ENCODE results near the gene NPFFR1. TPM values are rescaled to one million over a fixed set of nuclear protein-coding genes. Genes with fewer than 3 reads are reported as not detected.

NPFFR1 gene
- total and polyA plus RNA-seq, 4 donors = under 0.01 TPM; not detected in 3

DNA sequence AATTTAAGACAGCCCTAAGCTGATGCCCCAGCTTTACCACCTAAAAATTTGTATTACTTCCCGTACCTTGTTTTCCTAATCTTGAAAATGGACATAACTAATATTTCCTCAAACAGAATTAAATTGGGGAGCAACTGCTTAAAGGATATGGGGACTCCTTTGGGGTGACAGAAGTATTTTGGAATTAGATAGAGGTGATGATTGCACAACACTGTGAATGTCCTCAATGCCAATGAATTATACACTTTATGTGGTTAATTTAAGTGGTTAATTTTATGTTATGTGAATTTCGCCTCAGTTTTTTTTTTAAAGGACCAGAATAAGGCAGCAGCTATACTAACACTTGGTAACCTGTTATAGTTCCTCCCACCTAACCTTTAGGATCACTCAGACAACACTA lies 19.9 kb upstream of the NPFFR1 start:
- WGBS = 90% methylated on average over 2 of the region's 2 CpGs

DNA sequence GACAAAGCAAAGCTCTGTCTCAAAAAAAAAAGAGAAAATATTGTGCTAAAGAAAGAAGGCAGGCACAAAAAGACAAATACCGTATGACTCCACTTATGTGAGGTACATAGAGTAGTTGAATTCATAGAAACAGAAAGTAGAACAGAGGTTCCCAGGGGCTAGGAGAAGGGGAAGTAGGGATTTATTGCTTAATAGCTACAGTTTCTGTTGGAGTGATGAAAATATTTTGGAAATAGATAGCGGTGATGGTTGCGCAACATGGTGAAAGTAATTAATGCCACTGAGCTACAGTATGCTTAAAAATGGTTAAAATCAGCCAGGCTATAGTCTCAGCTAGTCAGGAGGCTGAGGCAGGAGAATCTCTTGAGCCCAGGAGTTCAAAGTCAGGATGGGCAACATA lies 18.5 kb upstream of the NPFFR1 start:
- no peak overlapping the region for H3K27ac ChIP-seq (ENCODE audit: low read depth in 1 of 2, low read length in 2 of 2)
- no peak overlapping the region for H3K9ac ChIP-seq (ENCODE audit: low read depth in 1 of 2, low read length in 2 of 2)
- no peaks in the 10 kb centered on the region for H3K4me1 ChIP-seq (ENCODE audit: control insufficient read depth in 4 of 4, insufficient read depth in 4 of 4, low read length in 3 of 4)
- no peak for DNase-seq (ENCODE audit: low spot score)
- no peaks in the 10 kb centered on the region for H3K27me3 ChIP-seq (ENCODE audit: control insufficient read depth in 4 of 4, insufficient read depth in 4 of 4, low read length in 3 of 4)
- H3K36me3 ChIP-seq (ENCODE audit: control insufficient read depth in 4 of 4, insufficient read depth in 3 of 4, low read depth in 1 of 4, low read length in 3 of 4) = peaks cover 0 to 21% (median 8%) of the 10 kb centered on the region in 4 donors
- 50% methylated on average over 3 of the region's 3 CpGs for WGBS
- TF ChIP-seq EGR1 (IDR thresholded peaks at IDR 0.05; ENCODE audit: low read depth in 2 of 2) (no peak), RXRA (IDR thresholded peaks at IDR 0.05) (peak in 1 of 2 donors; percentile 49)
- H3K4me3 ChIP-seq (ENCODE audit: low read depth in 1 of 3, low read length in 3 of 3) = no peak overlapping the region
- H3K9me3 ChIP-seq (ENCODE audit: control insufficient read depth in 4 of 4, low read length in 3 of 4) = no peaks in the 10 kb centered on the region

More for the DNA sequence above, 19.9 kb upstream of the NPFFR1 start:
- Histone ChIP-seq H3K27ac (ENCODE audit: low read depth in 1 of 2, low read length in 2 of 2) (no peak overlapping the region), H3K4me3 (ENCODE audit: low read depth in 1 of 3, low read length in 3 of 3) (no peak overlapping the region), H3K36me3 (ENCODE audit: control insufficient read depth in 4 of 4, insufficient read depth in 3 of 4, low read depth in 1 of 4, low read length in 3 of 4) (peaks cover 0 to 25% (median 8%) of the 10 kb centered on the region in 4 donors), H3K4me1 (ENCODE audit: control insufficient read depth in 4 of 4, insufficient read depth in 4 of 4, low read length in 3 of 4) (no peaks in the 10 kb centered on the region), H3K9me3 (ENCODE audit: control insufficient read depth in 4 of 4, low read length in 3 of 4) (no peaks in the 10 kb centered on the region), H3K9ac (ENCODE audit: low read depth in 1 of 2, low read length in 2 of 2) (no peak overlapping the region), H3K27me3 (ENCODE audit: control insufficient read depth in 4 of 4, insufficient read depth in 4 of 4, low read length in 3 of 4) (no peaks in the 10 kb centered on the region)
- TF ChIP-seq TAF1 (conservative IDR thresholded peaks at IDR 0.05) (no peak), FOXA1 (IDR thresholded peaks at IDR 0.05) (no peak), RAD21 (IDR thresholded peaks at IDR 0.05) (no peak), SP1 (IDR thresholded peaks at IDR 0.05) (no peak), GABPA (IDR thresholded peaks at IDR 0.05 in 1 of 2, conservative IDR thresholded peaks at IDR 0.05 in 1 of 2) (no peak), FOXA2 (IDR thresholded peaks at IDR 0.05) (no peak)
- TF ChIP-seq, protein P1, sequence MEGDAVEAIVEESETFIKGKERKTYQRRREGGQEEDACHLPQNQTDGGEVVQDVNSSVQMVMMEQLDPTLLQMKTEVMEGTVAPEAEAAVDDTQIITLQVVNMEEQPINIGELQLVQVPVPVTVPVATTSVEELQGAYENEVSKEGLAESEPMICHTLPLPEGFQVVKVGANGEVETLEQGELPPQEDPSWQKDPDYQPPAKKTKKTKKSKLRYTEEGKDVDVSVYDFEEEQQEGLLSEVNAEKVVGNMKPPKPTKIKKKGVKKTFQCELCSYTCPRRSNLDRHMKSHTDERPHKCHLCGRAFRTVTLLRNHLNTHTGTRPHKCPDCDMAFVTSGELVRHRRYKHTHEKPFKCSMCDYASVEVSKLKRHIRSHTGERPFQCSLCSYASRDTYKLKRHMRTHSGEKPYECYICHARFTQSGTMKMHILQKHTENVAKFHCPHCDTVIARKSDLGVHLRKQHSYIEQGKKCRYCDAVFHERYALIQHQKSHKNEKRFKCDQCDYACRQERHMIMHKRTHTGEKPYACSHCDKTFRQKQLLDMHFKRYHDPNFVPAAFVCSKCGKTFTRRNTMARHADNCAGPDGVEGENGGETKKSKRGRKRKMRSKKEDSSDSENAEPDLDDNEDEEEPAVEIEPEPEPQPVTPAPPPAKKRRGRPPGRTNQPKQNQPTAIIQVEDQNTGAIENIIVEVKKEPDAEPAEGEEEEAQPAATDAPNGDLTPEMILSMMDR (IDR thresholded peaks at IDR 0.05; ENCODE audit: low read depth, low read length, missing input control) = no peak
- TF ChIP-seq, protein P2, sequence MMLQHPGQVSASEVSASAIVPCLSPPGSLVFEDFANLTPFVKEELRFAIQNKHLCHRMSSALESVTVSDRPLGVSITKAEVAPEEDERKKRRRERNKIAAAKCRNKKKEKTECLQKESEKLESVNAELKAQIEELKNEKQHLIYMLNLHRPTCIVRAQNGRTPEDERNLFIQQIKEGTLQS (IDR thresholded peaks at IDR 0.05) = no peak
- TF ChIP-seq, protein P3, sequence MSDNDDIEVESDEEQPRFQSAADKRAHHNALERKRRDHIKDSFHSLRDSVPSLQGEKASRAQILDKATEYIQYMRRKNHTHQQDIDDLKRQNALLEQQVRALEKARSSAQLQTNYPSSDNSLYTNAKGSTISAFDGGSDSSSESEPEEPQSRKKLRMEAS (IDR thresholded peaks at IDR 0.05) = no peak
- TF ChIP-seq, protein P4, sequence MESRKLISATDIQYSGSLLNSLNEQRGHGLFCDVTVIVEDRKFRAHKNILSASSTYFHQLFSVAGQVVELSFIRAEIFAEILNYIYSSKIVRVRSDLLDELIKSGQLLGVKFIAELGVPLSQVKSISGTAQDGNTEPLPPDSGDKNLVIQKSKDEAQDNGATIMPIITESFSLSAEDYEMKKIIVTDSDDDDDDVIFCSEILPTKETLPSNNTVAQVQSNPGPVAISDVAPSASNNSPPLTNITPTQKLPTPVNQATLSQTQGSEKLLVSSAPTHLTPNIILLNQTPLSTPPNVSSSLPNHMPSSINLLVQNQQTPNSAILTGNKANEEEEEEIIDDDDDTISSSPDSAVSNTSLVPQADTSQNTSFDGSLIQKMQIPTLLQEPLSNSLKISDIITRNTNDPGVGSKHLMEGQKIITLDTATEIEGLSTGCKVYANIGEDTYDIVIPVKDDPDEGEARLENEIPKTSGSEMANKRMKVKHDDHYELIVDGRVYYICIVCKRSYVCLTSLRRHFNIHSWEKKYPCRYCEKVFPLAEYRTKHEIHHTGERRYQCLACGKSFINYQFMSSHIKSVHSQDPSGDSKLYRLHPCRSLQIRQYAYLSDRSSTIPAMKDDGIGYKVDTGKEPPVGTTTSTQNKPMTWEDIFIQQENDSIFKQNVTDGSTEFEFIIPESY (IDR thresholded peaks at IDR 0.05) = no peak
- TF ChIP-seq, protein P5, sequence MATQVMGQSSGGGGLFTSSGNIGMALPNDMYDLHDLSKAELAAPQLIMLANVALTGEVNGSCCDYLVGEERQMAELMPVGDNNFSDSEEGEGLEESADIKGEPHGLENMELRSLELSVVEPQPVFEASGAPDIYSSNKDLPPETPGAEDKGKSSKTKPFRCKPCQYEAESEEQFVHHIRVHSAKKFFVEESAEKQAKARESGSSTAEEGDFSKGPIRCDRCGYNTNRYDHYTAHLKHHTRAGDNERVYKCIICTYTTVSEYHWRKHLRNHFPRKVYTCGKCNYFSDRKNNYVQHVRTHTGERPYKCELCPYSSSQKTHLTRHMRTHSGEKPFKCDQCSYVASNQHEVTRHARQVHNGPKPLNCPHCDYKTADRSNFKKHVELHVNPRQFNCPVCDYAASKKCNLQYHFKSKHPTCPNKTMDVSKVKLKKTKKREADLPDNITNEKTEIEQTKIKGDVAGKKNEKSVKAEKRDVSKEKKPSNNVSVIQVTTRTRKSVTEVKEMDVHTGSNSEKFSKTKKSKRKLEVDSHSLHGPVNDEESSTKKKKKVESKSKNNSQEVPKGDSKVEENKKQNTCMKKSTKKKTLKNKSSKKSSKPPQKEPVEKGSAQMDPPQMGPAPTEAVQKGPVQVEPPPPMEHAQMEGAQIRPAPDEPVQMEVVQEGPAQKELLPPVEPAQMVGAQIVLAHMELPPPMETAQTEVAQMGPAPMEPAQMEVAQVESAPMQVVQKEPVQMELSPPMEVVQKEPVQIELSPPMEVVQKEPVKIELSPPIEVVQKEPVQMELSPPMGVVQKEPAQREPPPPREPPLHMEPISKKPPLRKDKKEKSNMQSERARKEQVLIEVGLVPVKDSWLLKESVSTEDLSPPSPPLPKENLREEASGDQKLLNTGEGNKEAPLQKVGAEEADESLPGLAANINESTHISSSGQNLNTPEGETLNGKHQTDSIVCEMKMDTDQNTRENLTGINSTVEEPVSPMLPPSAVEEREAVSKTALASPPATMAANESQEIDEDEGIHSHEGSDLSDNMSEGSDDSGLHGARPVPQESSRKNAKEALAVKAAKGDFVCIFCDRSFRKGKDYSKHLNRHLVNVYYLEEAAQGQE (IDR thresholded peaks at IDR 0.05) = no peak
- no peak for DNase-seq (ENCODE audit: low spot score)
